GM21360 (cell line): Measurements from ENCODE around the gene DDX51.

Experiments
- ATAC-seq: cut with Tn5 transposase; IDR thresholded peaks from one replicate; pipeline ENCODE4 v1.9.1; 2021; ENCODE audit warnings: mild to moderate bottlenecking, moderate library complexity; ENCODE audit not compliant: unreplicated experiment

DDX51 gene

DNA sequence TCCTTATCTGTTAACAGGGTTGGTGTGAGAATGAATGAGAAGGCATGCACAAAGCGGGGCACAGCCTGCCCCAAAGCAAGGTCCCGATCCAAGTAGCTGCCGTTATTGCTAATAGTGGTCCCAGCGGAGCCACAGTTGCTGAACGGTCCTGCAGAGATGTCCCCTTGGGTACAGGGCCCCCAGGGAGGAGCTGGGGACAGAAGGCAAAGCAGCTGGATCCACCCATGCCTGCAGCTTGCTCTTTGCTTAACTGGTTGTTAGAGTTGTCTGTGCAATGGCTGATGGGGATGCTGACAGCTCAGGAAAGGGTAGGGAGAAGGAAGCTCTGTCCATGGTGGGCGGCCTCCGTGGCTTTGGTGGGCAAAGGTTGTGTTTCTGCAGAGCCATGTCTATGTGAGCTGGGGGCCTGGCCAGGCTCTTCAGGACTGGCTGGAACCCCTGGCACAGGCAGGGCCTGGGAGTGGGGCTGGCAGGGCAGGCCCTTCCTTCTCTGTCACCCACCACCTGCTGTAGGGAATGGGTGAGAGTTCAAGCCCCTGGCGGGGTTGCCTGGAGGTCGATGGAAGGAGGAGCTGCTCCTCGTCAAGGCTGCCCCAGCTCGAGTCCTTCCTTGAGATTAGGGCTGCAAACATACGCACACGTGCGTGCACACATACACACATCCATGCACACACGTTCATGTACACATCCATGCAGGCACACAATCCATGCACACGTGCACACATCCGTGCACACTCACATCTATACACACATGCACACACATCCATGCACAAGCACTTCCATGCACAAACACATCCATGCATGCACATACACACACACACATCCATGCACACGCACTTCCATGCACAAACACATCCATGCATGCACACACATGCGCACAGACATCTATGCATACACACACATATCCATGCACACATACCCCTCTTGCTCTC lies 35.6 kb upstream of the DDX51 start:
- ATAC-seq = no peak

GRCh38 chr12:132178801-132179401 lies 34.8 kb upstream of the DDX51 start:
- no peak for ATAC-seq

- no peak for ATAC-seq
Observed at GRCh38 chr12:132178316-132178715, 34.2 kb upstream of the DDX51 start.

GRCh38 chr12:132176920-132177551 lies 32.9 kb upstream of the DDX51 start:
- ATAC-seq = no peak

- ATAC-seq = no peak
Observed at GRCh38 chr12:132176385-132176919, 32.3 kb upstream of the DDX51 start.

- ATAC-seq = no peak
Observed at GRCh38 chr12:132175496-132176384, 31.6 kb upstream of the DDX51 start.

DNA sequence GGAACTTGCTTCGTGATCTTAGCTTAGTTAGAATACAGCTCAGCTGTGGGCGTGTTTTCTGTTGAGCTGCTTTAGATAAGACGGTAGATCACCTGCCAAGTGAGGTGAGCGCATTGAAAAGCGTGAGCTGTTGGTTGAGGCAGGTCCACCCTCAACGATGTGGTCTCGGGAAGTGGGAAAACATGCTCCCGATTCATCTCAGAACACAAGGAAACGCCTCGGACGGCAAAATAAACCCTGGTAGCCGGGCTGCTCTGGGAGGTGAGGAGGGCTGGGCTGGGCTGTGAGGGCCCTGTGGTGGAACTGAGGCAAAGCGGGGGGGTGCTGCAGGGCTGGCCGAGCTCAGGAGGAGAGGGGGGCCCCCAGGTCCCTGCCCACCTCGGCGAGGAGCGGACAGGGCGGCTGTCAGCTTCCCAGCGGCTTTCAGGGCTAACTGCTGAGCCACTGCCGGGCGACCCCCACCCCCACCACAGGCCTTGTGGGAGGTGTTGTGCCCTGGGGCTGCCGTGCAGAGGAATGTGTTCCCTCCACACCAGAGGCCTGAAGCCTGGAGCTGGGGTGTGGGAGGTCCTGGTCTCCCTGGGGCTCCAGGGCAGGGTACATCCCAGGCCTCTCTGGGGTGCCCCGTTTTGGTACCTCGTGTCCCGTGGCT lies 30.8 kb upstream of the DDX51 start:
- ATAC-seq = no peak

- ATAC-seq = no peak
Observed at GRCh38 chr12:132174015-132174838, 30.1 kb upstream of the DDX51 start.

DNA sequence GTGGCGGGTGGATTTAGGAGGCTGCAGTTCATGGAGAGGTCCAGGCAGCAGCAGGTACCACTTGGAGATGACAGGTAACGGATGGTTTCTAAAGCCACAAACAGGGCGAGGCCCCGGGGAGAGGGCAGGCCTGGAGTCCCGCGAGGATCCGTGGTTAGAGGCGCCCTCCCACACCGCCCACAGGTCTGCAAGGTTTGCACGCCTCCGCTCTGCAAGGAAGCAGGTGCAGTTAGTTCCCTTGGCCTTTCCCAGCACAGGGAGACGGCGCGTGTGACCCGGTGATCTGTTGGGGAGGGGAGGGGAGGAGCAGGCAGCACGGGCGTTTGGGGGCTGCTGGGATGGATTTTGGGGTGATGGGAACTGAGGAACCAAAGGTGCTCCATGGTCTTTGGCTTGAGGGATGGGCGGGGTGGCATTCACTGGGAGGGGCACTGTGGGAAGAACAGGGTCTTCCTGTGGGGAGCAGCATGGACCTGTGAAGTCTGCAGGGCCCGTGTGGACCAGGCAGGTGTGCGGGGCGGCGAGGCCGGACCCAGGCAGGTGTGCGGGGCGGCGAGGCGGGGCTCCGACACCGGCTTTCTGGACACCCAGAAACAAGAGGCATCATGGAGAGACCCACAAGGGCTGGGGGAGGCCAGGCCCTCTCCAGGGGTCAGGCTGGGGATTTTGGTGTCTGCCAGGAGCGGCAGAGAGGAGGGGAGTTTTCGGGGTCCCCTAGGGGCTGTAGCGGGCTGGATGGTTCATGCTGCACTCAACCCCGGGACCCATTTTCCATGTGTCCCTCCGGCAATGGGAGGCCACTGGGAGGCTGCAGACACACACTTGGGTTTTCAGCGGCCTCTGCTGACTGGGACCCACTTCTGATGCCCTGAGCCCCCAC lies 29.3 kb upstream of the DDX51 start:
- ATAC-seq = no peak

GRCh38 chr12:132172619-132173018 lies 28.5 kb upstream of the DDX51 start:
- ATAC-seq = no peak

GRCh38 chr12:132171968-132172521 lies 27.9 kb upstream of the DDX51 start:
- ATAC-seq = no peak

GRCh38 chr12:132171293-132171967 lies 27.3 kb upstream of the DDX51 start:
- ATAC-seq = no peak

GRCh38 chr12:132170637-132171292 lies 26.6 kb upstream of the DDX51 start:
- ATAC-seq = no peak

DNA sequence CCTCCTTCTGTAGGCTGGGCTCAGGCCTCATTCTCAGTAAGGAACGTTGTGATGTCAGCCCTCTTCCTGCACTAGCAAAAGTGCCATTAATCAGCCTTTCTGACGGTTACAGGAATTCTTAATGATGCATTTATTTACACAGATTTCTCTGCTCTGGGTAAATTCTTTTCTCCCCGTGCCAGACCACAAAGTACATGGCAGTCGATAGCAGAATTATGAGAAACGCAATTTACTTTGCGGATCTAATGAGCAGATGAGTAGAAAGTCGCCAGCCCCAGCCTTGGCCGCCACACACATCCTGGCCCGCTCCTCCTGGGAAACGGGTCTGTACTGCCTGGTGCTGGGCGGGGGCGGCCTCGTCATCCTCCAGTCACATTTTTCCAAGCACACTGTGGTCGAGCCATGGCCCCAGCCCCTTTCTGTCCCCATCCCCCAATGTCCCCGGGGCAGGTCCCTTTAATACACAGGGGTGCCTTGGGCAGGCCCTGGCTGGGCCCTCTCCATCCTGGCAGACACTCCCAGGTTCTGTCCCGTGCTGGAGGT lies 26.0 kb upstream of the DDX51 start:
- ATAC-seq = no peak

- ATAC-seq = no peak
Observed at GRCh38 chr12:132169376-132169775, 25.3 kb upstream of the DDX51 start.

- no peak for ATAC-seq
Observed at GRCh38 chr12:132168311-132169031, 24.4 kb upstream of the DDX51 start.
